GM21360 (cell line): ENCODE data around the gene ARL4A.
"Not testable (repeated sequence)": the region's sequence is repeated elsewhere in the genome, so short reads cannot be mapped to it uniquely, and the experiment has no call there.

Experiments used
- ATAC-seq: cut with Tn5 transposase; IDR thresholded peaks from one replicate; pipeline ENCODE4 v1.9.1; 2021; ENCODE audit warnings: mild to moderate bottlenecking, moderate library complexity; ENCODE audit not compliant: unreplicated experiment

Gene ARL4A

GRCh38 chr7:12661581-12661980 lies 25.9 kb upstream of the ARL4A start:
- ATAC-seq: no peak

- no peak for ATAC-seq
Observed at GRCh38 chr7:12670000-12670729, 17.3 kb upstream of the ARL4A start.

GRCh38 chr7:12670743-12671520 lies 16.5 kb upstream of the ARL4A start:
- no peak for ATAC-seq

- ATAC-seq: not testable (repeated sequence)
Observed at GRCh38 chr7:12673436-12673835, 14.0 kb upstream of the ARL4A start.

- ATAC-seq: no peak
Observed at GRCh38 chr7:12674053-12674452, 13.4 kb upstream of the ARL4A start.

GRCh38 chr7:12674861-12675260 lies 12.6 kb upstream of the ARL4A start:
- ATAC-seq: no peak

GRCh38 chr7:12683678-12684585 lies 3.5 kb upstream of the ARL4A start:
- no peak for ATAC-seq

GRCh38 chr7:12684733-12685132 lies 2.7 kb upstream of the ARL4A start:
- ATAC-seq: no peak

- no peak for ATAC-seq
Observed at GRCh38 chr7:12685550-12685949, 1.9 kb upstream of the ARL4A start.

- ATAC-seq: peak; percentile 82
Observed at GRCh38 chr7:12686234-12686890, 1.1 kb upstream of the ARL4A start.

- no peak for ATAC-seq
Observed at GRCh38 chr7:12687718-12688171, 312 bp downstream of the ARL4A start.

- ATAC-seq: not testable (repeated sequence)
Observed at GRCh38 chr7:12688485-12689170, 1.2 kb downstream of the ARL4A start.

GRCh38 chr7:12689451-12689850 lies 2.0 kb downstream of the ARL4A start:
- no peak for ATAC-seq

GRCh38 chr7:12690041-12690878 lies 2.8 kb downstream of the ARL4A start:
- no peak for ATAC-seq

GRCh38 chr7:12691388-12691787 lies 4.0 kb downstream of the ARL4A start:
- ATAC-seq: not testable (repeated sequence)

GRCh38 chr7:12692035-12692434 lies 4.6 kb downstream of the ARL4A start:
- ATAC-seq: no peak

- no peak for ATAC-seq
Observed at GRCh38 chr7:12692479-12693259, 5.2 kb downstream of the ARL4A start.

- ATAC-seq: no peak
Observed at GRCh38 chr7:12694817-12695216, 7.4 kb downstream of the ARL4A start.
